LNCaP clone FGC (cell line): Measurements from ENCODE around the gene SLC38A4.
"Not testable (repeated sequence)": the region's sequence is repeated elsewhere in the genome, so short reads cannot be mapped to it uniquely, and the experiment has no call there.

Experiments
- DNase-seq: peaks from one replicate; pipeline ENCODE4 v3.0.0-alpha.2; 2011; ENCODE audit warnings: low read depth
- H3K4me3 ChIP-seq: 2 replicates; pipeline ENCODE4 v1.5.1; 2011; ENCODE audit warnings: mild to moderate bottlenecking, low read depth, low read length, control low read depth
- CTCF ChIP-seq: IDR thresholded peaks from 2 replicates; pipeline ENCODE4 v1.5.1; 2012; ENCODE audit warnings: mild to moderate bottlenecking; ENCODE audit not compliant: control insufficient read depth, insufficient read depth; ENCODE audit errors: extremely low read depth

The SLC38A4 gene

GRCh38 chr12:46857486-46857885 is 31.7 kb upstream of the SLC38A4 start:
- TF ChIP-seq CTCF = no peak
- H3K4me3 ChIP-seq = no peak overlapping the region
- DNase-seq = no peak

GRCh38 chr12:46855760-46856159 is 30.0 kb upstream of the SLC38A4 start:
- no peak for TF ChIP-seq CTCF
- DNase-seq = no peak

DNA sequence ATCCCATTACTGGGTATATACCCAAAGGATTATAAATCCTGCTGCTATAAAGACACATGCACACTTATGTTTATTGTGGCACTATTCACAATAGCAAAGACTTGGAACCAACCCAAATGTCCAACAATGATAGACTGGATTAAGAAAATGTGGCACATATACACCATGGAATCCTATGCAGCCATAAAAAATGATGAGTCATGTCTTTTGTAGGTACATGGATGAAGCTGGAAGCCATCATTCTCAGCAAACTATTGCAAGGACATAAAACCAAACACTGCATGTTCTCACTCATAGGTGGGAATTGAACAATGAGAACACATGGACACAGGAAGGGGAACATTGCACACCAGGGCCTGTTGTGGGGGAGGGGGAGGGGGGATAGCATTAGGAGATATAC is 28.4 kb upstream of the SLC38A4 start:
- DNase-seq, H3K4me3 ChIP-seq: not testable (repeated sequence)

More at GRCh38 chr12:46855760-46856159, 30.0 kb upstream of the SLC38A4 start:
- no peak overlapping the region for H3K4me3 ChIP-seq

GRCh38 chr12:46848792-46849191 is 23.0 kb upstream of the SLC38A4 start:
- not testable (repeated sequence) for DNase-seq, H3K4me3 ChIP-seq

DNA sequence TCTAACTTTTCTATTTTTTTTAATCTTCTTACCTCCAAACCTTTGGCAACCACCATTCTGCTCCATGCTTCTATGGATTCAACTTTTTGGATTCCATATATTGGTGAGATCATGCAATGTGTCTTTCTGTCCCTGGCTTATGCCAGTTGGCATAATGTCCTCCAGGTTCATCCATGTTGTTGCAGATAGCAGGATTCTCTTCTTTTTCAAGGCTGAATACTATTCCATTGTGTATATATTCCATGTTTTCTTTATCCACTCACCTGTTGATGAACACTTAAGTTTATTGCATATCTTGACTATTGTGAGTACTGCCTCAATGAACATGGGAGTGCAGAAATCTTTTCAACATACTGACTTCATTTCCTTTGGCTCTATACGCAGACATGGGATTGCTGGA is 21.2 kb upstream of the SLC38A4 start:
- DNase-seq = no peak
- no peak for TF ChIP-seq CTCF
- H3K4me3 ChIP-seq = no peak overlapping the region

- no peak for DNase-seq
- TF ChIP-seq CTCF = no peak
Observed at GRCh38 chr12:46843811-46844210, 18.0 kb upstream of the SLC38A4 start.

DNA sequence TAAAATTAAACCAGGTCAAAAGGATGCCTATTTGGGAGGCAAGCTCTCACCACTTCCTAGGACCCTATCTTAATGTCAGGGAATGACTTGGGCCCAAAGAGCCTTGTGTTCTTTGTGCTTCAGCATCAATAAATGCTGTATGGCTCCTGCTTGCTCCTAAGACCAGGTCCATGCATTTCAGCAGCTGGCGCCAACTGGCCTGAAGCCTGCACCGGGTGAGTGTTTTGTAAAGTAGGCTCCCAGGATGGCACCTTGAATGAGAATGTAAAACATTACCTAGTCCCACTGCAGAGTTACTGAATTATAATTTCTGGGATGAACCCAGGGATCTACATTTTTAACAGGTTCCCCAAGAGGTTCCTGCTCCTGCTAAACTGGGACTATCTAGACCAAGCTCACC is 16.1 kb upstream of the SLC38A4 start:
- no peak overlapping the region for H3K4me3 ChIP-seq
- DNase-seq = no peak
- TF ChIP-seq CTCF = no peak

More at GRCh38 chr12:46843811-46844210, 18.0 kb upstream of the SLC38A4 start:
- H3K4me3 ChIP-seq = no peak overlapping the region

DNA sequence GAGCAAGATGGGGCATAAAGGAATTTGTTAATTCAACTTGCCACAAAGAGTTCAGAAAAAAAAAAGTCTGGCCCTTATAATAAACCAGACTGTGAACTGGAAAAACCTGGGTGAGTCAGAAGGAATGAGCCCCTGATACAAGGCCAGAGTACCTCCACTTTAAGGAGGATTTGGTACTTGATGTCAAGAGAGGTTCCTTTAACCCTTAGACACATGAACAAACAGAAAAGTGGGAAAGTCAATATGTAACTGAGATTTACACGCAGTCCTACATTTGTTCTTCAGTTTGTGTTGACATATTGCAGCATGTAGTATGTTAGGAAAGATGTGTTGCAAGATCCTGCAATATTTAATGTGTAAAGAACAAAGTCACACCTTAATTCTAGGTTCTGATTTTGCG is 14.2 kb upstream of the SLC38A4 start:
- TF ChIP-seq CTCF = no peak
- DNase-seq = peak; percentile 28
- no peak overlapping the region for H3K4me3 ChIP-seq
